CD4-positive, alpha-beta T cell treated with Interleukin-6 at 100 ng/mL for 8 hours (primary cell): ENCODE data around the gene CACNG3.
"Not testable (repeated sequence)": the region's sequence is repeated elsewhere in the genome, so short reads cannot be mapped to it uniquely, and the experiment has no call there.

Experiments
- DNase-seq: peaks from one replicate; pipeline ENCODE4 v3.0.0-alpha.2; 2020; ENCODE audit warnings: mixed read lengths, low spot score

Gene CACNG3

DNA sequence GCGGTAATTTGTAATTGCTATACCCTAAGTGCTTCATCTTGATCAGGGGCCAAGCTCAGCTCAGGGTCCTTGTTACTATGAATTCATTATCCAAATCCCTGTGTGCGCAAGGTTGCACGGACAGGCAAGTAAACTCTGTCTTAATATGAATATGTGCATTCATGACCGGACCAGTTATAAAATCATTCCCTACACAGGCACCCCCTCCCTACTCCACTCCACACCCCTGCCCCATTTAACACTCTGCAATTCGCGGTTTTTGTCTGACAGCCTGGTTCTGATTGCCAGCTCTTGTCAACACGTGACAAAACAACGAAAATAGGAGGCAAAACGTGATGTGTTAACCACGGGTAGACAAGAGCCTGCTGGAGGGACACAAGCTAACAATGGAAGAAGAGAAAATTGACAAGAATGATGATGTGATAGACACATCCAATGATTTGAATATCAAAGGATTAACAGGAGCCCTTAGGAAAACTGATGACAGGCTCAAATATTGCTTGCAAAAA lies 76.5 kb downstream of the CACNG3 start:
- no peak for DNase-seq

DNA sequence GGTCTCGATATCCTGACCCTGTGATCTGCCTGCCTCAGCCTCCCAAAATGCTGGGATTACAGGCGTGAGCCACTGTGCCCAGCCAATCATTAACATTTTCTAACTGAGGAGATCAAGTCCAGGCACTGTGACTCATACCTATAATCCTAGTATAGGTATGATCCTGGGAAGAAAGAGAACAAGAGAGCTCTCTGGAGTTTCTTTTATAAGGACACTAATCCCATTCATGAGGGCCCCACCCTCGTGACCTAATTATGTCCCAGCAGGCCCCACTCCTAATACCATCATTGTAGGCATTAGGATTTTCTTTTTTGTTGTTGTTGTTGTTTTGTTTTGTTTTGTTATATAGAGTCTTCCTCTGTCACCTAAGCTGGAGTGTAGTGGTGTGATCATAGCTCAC lies 80.4 kb downstream of the CACNG3 start:
- DNase-seq: no peak

DNA sequence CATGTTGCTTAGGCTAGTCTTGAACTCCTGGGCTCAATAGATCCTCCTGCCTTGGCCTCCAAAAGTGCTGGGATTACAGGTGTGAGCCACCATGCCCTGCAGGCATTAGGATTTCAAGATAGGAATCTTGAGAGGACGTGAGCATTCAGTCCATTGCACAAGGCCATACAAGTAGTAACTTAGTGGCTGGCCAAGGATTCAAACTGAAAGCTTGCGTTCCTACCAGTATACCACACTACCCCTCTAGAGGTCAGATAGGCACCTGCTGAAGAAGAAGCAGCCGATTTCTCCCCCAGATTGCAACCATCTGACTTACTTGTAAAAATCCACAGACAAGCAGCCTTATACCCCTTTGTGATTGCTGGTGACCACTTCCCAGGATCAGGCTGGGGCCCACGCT lies 80.9 kb downstream of the CACNG3 start:
- DNase-seq: no peak

DNA sequence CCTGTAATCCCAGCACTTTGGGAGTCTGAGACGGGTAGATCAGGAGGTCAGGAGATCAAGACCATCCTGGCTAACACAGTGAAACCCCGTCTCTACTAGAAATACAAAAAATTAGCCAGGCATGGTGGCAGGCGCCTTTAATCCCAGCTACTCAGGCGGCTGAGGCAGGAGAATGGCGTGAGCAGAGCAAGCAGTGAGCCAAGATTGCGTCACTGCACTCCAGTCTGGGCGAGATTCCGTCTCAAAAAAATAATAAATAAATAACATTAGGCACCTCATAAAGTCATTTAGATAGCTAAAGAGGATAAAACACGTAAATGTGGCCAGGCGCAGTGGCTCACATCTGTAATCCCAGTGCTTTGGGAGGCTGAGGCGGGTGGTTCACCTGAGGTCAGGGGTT lies 87.7 kb downstream of the CACNG3 start:
- DNase-seq: not testable (repeated sequence)

DNA sequence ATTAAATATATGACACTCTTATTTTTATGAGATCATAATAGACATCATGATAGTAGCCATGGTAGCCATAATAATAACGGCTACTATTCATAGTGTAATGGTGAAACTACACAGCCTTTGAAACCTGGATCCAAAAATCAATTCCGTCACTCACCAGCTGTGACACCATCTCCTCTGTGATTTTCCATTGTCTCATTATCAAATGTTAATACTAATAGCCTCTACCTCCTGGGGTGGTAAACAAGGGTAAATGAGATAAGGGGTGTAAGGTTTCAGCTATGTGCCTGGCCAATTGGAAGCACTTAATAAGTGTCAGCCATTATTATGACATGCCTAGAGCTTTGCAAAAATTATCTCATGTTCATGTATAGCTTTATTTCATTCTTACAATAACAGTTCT lies 88.6 kb downstream of the CACNG3 start:
- no peak for DNase-seq

DNA sequence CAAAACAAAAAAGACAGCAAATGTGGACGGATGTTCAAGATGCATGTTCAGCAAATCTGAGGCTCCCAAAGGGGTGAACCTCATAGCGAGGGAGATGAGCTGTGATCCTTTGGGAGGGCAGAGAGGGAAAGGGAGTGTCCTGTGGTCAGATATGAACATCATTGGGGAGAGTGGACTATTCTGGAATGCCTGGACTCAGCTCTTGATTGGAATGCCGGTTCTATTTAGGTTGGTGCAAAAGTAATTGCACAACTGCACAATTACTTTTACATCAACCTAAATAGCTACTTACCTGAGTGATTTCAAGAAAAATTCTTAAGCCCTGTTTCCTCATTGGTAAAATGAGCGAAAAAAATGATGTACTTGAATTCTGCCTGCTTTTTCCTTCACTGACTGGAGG lies 89.6 kb downstream of the CACNG3 start:
- DNase-seq: no peak

DNA sequence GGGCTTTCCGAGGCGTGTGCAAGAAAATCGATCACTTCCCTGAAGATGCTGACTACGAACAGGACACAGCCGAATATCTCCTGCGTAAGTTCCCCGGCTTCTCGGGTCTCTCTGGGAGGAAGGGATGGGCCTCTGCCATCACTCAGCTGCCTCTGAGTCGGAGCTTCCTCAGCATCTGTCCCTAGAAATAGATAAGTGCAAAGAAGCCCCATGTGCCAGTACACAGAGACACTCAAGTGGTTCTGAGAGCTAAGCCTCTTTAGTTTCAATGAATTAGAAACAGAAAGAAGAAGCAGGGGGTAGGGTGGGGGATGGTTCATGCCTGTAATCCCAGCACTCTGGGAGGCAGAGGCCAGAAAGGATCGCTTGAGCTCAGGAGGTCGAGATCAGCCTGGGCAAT lies 90.6 kb downstream of the CACNG3 start:
- no peak for DNase-seq

DNA sequence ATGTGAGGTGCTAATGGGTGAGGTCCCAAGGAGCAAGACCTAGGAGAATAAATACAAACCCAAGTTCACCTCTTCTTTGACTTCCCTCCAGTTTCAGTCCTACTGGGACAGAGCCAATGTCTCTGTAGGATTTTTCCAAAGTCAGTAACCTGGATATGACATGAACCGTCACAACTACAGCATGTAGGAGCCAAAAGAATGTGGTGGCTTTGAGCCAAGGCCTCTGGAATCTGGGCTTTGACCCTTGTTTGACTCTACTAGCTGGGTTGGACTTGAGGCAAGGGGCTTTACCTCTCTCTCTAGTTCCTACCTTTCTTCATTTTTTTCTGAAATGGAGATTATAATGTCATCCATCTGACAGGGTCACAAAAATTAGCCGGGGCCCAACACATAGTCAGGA lies 91.4 kb downstream of the CACNG3 start:
- no peak for DNase-seq

DNA sequence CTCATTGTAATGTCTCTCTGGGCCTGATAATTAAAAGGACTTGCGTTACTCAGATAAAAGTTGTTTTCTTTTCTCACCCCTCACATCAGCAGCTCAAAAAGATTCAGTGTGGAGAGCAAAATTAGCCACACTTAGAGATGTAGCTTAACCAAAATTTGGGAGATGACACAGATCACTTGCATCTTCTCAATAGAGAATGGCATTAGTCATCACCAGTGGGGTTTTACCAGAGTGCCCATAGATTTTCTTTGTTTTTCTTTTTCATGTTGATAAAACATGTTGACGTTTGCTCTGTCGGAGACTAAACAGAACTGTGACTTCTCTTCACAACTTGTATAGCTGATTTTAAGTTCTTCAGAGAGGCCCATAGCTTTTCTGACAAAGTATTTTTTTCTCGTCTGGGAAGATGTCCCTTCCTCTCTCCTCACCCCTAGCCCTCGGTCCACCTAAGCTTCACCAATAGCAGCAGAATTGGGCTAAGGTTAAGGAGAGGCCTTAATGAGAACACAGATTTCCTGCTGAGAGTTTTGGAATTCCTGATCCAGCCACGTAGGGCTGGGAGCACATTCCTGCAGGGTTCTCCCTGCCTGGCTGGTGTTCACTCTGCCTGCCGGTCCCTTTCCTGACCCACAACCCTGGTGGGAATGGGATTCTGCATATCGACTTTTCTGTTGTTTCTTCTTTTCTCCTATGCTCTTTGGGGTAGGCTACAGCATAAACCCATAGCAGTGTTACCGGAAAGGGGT lies 92.6 kb downstream of the CACNG3 start:
- DNase-seq: no peak

DNA sequence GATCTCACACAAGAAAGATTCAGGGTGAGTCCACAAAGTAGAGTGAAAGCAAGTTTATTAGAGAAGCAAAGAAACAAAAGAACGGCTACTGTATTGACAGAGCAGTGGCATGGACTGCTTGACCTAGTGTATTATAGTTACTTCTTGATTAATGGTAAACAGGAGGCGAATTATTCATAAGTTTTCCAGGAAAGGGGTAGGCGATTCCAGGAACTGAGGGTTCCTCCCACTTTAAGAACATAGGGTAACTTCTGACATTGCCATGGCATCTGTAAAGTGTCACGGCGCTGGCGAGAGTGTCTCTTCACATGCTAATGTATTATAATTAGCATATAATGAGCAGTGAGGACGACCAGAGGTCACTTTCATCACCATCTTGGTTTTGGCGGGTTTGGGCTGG lies 93.2 kb downstream of the CACNG3 start:
- DNase-seq: no peak

DNA sequence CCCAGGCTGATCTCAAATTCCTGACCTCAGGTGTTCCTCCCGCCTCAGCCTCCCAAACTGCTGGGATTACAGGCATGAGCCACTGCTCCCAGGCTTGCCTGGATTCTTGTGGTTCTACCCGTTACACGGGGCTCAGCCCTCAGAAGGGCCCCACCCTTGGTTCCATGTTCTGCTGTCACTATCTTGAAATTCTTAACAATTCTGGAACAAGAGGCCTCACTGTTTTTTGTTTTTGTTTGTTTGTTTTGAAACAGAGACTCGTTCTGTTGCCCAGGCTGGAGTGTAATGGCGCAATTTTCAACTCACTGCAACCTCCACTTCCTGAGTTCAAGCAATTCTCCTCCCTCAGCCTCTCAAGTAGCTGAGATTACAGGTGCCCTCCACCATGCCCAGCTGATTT lies 96.6 kb downstream of the CACNG3 start:
- no peak for DNase-seq

DNA sequence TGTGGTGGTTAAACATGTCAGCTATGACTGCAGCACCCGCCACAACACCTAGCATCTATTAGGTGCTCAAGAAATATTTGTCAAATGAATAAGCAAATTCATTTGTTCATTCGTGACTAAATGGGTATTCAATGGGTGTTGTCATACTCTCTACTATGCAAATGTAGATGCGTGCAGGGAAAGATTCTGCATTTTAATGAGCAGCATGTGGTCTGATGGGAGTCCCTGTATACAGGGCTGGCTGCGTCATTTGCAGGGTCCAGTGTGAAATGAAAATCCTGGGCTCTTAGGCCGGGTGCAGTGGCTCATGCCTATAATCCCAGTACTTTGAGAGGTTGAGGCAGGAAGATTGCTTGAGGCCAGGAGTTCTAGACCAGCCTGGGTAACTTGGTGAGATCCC lies 97.5 kb downstream of the CACNG3 start:
- no peak for DNase-seq

DNA sequence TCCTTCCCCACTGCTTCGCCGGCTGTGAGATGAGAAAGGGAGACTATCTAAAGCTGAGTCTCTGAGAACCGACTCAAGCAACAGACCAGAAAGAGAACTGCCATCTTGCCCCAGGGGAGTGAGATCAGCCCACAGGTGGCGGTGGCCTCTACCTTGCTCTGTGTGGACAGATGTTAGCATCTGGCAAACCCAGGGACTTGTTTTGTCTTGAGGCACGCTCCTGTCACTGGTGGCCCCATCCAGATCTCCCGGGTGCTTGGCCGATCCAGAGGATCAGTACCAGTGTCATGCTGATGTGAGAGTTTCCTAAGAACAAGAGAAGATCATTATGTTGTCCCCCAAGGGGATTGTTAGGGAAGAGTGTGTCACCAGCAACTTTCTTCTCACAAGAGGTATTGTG lies 101.4 kb downstream of the CACNG3 start:
- DNase-seq: no peak

DNA sequence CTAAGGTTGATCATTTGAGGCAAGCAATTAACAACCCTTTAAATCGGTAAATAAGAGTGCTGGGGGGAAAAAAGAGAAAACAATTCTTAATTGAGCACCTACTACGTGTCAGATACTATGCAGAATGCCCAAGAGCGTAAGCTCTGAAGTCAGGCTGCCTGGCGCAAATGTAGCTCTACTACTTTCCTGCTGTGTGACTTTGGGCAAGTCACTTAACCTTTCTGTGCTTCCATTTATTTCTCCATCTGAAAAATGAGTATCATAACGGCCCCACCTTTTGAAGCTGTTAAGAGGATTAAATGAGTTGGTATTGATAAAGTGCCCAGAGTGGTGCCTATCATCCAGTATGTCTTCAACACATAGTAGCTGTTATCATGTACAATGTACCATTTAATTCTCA lies 102.0 kb downstream of the CACNG3 start:
- DNase-seq: no peak

DNA sequence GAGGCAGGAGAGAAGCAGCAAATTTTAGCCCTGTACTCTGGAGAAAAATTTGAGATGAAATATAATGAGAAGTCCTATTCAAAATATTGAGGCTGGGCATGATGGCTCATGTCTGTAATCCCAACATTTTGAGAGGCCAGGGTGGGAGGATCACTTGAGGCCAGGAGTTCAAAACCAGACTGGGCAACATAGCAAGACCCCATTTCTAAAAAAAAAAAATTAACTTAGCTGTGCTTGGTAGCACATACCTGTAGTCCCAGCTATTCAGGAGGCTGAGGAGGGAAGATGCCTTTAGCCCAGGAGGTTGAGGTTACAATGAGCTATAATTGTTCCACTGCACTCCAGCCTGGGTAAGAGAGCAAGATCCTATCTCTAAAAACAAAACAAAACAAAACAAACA lies 103.4 kb downstream of the CACNG3 start:
- DNase-seq: no peak

DNA sequence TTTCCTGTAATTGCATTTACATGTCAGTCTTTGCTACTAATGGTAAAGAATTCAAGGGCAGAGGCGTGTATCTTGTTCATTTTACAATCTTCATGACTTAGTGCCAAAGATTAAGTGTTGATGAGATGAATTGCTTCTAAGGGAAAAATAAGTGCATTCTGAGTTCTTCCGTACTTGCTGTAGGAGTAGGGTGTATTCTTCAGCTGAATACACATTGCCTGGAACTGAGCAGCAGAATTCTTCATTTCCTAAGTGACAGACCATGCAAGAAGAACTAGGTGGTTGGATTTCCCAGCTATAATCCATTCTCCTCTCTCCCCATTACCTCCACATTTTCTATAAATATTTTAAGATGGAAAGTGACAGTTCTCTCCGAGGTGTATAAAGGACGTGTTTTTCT lies 104.8 kb downstream of the CACNG3 start:
- no peak for DNase-seq

DNA sequence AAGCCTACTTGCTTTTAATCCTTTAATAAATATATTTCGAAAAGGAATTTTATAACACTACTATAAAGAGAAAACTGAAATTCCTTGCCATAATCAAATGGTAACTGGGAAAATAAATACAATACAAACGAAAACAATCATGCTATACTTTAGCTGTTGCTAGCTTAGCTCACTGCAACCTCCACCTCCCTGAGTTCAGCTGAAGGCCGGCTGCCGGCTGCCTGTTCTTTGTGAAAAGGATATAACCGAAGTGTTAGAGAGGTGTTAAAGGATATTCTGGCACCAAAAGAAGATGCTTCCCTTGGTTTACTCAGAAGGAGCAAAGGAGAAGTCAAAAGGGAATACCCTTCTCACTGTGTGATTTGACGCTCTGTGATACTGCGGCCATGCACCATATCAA lies 108.5 kb downstream of the CACNG3 start:
- DNase-seq: no peak

DNA sequence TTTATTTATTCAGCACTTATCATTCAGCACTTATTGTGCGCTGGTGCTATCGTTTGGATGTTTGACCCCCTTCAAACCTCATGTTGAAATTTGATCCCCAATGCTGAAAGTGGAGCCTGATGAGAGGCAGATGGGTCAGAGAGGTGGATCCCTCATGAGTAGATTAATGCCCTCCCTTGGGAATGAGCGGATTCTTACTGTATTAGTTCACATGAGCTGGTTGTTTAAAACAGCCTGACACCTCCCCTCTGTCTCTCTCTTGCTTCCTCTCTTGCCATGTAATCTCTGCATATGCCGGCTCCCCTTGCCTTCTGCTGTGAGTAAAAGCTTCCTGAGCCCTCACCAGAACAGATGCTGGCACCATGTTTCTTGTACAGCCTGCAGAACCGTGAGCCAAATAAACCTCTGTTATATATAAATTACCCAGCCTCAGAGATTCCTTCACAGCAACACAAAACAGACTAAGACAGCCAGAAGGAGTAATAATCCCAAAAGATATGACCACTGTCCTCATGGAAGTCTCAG lies 111.1 kb downstream of the CACNG3 start:
- no peak for DNase-seq

DNA sequence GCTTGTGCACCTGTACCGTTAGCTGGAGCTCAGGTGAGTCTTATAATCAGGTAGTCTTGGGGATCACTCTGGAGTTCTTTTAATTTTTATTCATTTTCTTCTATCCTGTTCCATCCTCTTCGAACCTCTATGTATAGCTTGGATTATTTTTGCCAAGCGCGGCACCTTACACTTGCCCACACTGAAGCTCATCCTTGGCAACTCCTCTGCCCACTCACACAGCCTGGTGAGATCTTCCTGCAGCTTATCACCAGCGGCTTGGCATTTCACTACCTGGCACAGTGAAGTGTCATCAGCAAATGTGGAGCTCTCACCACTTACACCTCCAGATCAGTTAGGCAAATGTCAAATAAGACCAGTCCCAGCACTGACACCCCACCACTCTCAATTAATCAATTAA lies 116.7 kb downstream of the CACNG3 start:
- DNase-seq: no peak

DNA sequence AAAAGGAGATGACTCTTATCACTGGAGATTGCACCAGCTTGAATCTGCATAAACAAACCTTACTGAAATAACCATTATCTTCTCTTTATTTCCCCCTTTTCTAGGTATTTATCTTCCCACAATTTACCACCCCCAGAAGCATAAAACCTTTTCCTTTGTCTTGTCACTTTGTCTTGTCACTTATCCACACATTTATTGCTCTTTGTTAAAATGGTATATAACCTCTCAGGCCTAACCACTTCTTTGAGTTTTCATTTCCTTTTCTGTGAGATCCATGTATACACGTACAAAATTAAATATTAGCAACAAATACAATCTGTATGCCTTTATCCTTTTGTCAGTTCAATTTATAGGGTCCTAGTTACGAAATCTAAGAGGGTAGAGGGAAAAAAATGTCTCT lies 122.9 kb downstream of the CACNG3 start:
- no peak for DNase-seq

DNA sequence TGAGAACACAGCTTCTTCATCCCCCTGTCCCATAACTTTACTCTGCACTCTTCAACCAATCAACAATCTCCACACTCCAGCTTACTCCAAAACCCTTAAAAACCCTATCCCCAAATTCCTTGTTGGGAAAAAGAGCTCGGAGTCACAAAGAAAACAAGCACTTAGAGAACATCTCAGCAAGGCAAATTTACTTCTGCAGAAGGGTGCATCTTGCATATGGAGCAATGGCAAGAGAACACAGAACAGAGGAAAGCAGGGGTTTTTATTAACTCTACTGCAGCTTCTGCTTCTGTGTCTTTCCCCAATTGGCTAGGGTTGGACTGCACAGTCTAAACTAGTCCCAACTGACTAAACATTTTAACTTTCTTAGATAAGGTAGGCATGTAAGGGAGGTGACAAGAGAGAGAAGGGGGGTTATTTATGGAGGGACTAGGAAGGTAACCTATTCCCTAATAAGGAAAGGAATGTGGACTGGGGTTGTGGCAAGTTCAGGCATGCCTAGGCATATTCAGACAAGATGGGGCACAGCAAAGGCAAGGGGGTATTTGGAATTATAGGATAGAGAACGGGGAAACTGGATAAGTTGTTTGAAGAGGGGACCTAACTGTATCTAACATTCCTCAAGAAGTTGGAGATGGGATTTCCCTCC lies 125.5 kb downstream of the CACNG3 start:
- no peak for DNase-seq

DNA sequence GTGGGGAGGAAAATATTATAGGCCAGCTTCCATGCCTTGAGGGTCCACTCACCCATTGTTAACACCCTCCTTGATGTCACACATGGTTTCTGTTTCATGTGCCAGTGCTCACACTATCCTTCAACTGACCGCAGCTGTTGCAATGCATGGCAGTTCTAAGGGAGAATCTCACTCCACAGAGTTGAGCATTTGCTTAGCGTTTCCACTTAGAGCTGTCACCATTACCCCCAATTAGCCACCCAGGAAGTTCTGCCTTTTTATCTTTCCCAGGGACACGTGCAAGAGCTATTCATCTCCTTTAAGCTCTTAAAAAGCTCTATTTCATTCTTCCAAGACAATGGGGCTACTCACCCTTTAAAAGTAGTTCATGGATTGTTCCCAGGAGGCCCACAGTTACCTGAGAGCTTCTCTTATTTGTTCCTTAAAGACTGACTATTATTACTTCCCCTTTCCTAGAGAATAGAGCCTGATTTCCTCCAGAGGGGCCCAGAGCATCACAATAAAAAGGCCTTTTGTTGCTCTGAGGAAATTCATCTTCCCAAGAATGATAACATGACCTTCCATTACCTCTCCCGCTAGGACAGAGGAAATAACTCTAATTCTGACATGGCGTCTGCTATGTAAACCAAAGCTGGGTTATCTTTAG lies 126.8 kb downstream of the CACNG3 start:
- no peak for DNase-seq

DNA sequence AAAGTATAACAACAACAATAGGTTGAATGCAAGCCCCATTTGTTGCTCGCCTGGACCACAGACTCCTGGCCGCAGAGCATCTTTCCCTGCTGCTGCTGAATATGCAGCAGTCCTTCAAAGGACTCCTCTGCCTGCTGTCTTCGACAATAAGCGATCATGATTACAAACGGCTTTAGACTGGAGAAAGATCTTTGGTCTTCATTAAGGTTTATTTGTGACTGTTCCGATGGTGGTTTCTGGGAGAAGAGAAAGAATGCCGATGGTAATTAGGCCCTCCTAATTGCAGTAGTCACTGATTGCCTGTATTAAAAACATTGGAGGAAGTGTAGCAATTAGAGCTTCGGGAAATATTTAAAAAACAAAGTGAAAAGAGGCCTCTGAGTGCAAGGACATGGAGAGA lies 138.2 kb downstream of the CACNG3 start:
- DNase-seq: no peak
